Body of pancreas (tissue), 4 donors: Measurements from ENCODE around the gene MTCH2.

Source experiments
- POLR2A ChIP-seq, 3 donors: fragments of 450-650 bp; IDR thresholded peaks; one replicate each; pipeline ENCODE4 v1.6.1; 2016; ENCODE audit warnings: antibody characterized with exemption in 3 of 3, mild to moderate bottlenecking in 2 of 3
- TF ChIP-seq, protein P1 (sequence below), 7 experiments: fragments of 450-650 bp in 4 of 7; fragments of 200-600 bp in 3 of 7; sonication (generic) in 3 of 7; IDR thresholded peaks; one replicate each; pipeline ENCODE4 v1.5.1; 2016 to 2019; ENCODE audit warnings: antibody characterized with exemption in 7 of 7

DNA sequence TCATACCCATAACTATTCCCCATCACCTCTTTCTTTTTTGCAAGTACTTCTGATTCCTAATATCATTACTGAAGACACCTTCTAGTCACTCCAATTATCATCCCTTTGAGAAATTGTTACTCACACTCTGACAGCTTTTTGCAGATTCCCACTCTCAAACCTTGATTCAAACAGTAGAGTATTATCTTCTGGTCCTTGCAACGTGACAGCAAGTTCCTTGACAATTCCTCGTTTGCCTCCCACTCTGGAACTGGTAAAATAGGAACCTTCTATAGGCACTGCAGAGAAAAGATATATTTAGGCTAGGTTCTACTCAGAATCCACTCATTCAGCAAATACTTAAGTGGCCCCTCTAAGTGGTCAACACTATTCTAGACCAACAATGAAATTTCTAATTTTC lies 49.6 kb upstream of the MTCH2 start:
- TF ChIP-seq, protein P1, sequence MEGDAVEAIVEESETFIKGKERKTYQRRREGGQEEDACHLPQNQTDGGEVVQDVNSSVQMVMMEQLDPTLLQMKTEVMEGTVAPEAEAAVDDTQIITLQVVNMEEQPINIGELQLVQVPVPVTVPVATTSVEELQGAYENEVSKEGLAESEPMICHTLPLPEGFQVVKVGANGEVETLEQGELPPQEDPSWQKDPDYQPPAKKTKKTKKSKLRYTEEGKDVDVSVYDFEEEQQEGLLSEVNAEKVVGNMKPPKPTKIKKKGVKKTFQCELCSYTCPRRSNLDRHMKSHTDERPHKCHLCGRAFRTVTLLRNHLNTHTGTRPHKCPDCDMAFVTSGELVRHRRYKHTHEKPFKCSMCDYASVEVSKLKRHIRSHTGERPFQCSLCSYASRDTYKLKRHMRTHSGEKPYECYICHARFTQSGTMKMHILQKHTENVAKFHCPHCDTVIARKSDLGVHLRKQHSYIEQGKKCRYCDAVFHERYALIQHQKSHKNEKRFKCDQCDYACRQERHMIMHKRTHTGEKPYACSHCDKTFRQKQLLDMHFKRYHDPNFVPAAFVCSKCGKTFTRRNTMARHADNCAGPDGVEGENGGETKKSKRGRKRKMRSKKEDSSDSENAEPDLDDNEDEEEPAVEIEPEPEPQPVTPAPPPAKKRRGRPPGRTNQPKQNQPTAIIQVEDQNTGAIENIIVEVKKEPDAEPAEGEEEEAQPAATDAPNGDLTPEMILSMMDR (IDR thresholded peaks at IDR 0.05) = no peak
- no peak for TF ChIP-seq POLR2A (IDR thresholded peaks at IDR 0.05)
